Peyer's patch (tissue), 4 donors: ENCODE results near the gene MROH9.

Experiments
- POLR2A ChIP-seq, 2 donors: fragments of 450-650 bp; IDR thresholded peaks; one replicate each; pipeline ENCODE4 v1.5.1; 2017; ENCODE audit warnings: antibody characterized with exemption in 2 of 2, mild to moderate bottlenecking in 2 of 2, moderate library complexity in 2 of 2
- TF ChIP-seq, protein P1 (sequence below), 6 experiments: fragments of 450-650 bp in 4 of 6; fragments of 200-600 bp in 2 of 6; sonication (generic) in 1 of 6; IDR thresholded peaks; one replicate each; pipeline ENCODE4 v1.5.1; 2017 to 2019; ENCODE audit warnings: antibody characterized with exemption in 6 of 6, mild to moderate bottlenecking in 3 of 6, moderate library complexity in 1 of 6

DNA sequence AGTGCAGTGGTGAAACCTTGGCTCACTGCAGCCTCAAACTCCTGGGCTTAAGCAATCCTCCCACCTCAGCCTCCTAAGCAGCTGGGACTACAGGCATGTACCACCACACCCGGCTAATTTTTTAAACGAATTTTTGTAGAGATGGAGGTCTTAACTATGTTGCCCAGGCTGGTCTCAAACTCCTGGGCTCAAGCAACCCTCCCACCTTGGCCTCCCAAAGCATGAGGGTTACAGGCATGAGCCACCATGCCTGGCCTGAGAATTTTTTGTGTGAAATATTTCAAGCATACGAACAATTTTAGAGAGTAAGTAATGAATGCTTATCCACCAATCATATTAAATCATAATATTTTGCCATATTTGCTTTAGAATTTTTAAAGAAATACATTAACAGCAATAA lies 51.6 kb downstream of the MROH9 start:
- TF ChIP-seq, protein P1, sequence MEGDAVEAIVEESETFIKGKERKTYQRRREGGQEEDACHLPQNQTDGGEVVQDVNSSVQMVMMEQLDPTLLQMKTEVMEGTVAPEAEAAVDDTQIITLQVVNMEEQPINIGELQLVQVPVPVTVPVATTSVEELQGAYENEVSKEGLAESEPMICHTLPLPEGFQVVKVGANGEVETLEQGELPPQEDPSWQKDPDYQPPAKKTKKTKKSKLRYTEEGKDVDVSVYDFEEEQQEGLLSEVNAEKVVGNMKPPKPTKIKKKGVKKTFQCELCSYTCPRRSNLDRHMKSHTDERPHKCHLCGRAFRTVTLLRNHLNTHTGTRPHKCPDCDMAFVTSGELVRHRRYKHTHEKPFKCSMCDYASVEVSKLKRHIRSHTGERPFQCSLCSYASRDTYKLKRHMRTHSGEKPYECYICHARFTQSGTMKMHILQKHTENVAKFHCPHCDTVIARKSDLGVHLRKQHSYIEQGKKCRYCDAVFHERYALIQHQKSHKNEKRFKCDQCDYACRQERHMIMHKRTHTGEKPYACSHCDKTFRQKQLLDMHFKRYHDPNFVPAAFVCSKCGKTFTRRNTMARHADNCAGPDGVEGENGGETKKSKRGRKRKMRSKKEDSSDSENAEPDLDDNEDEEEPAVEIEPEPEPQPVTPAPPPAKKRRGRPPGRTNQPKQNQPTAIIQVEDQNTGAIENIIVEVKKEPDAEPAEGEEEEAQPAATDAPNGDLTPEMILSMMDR (IDR thresholded peaks at IDR 0.05) = no peak
- TF ChIP-seq POLR2A (IDR thresholded peaks at IDR 0.05) = no peak
